Stimulated activated naive CD8-positive, alpha-beta T cell treated with anti-CD3 and anti-CD28 coated beads, Interleukin-15, Interleukin-2, amounts not matched to agents 100 ng/mL and 50 ng/mL, for 24 hours (primary cell): Measurements from ENCODE around the gene XXYLT1.

Source experiments
- H3K27ac Mint-ChIP-seq: one replicate; pipeline ENCODE4 v1.8.0; 2021; ENCODE audit warnings: mild to moderate bottlenecking, mixed read lengths
- H3K27me3 Mint-ChIP-seq: one replicate; pipeline ENCODE4 v1.8.0; 2021; ENCODE audit warnings: mixed read lengths
- H3K36me3 Mint-ChIP-seq: one replicate; pipeline ENCODE4 v1.8.0; 2021; ENCODE audit warnings: low read depth, mixed read lengths
- H3K4me1 Mint-ChIP-seq: one replicate; pipeline ENCODE4 v1.8.0; 2021; ENCODE audit warnings: low read depth, mixed read lengths
- H3K4me3 Mint-ChIP-seq: one replicate; pipeline ENCODE4 v1.8.0; 2021; ENCODE audit warnings: mild to moderate bottlenecking, mixed read lengths
- H3K9me3 Mint-ChIP-seq: one replicate; pipeline ENCODE4 v1.8.0; 2021; ENCODE audit warnings: mixed read lengths

The XXYLT1 gene

GRCh38 chr3:195149292-195150030, 121.5 kb downstream of the XXYLT1 start:
- peak overlapping the region; percentile 16 for H3K4me3 Mint-ChIP-seq
- no peak overlapping the region for H3K27ac Mint-ChIP-seq
- H3K27me3 Mint-ChIP-seq, result no peaks in the 10 kb centered on the region
- no peaks in the 10 kb centered on the region for H3K9me3 Mint-ChIP-seq
- no peaks in the 10 kb centered on the region for H3K36me3 Mint-ChIP-seq
- peaks cover 80% of the 10 kb centered on the region for H3K4me1 Mint-ChIP-seq

- H3K4me3 Mint-ChIP-seq, result peak overlapping the region; percentile 76
- no peaks in the 10 kb centered on the region for H3K9me3 Mint-ChIP-seq
- H3K36me3 Mint-ChIP-seq, result no peaks in the 10 kb centered on the region
- peak overlapping the region; percentile 78 for H3K27ac Mint-ChIP-seq
- H3K4me1 Mint-ChIP-seq, result peaks cover 71% of the 10 kb centered on the region
- H3K27me3 Mint-ChIP-seq, result no peaks in the 10 kb centered on the region
These were observed 122.4 kb downstream of the XXYLT1 start for GRCh38 chr3:195148549-195148948.

DNA sequence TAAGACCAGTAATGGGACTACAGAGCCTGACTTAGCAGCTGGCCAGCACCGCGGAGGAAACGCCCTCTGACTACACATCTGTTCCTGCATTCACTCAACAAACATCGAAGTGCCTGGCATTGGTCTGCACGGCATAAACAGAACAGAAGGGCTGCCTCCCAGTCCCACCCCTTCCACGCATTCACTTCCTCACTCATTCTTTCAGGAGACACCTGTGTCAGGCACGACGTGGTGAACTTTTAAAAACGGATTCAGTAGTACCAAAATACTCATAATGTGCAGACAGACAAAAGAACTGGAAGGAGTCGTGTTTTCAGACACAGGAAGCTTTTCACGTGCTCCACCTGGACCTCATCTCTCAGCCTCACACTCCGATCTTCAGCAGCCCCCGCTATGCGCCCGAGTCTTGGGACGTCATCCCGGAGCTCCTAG, 123.3 kb downstream of the XXYLT1 start:
- Mint-ChIP-seq H3K4me1 (peaks cover 64% of the 10 kb centered on the region), H3K36me3 (peaks cover 3% of the 10 kb centered on the region), H3K9me3 (no peaks in the 10 kb centered on the region), H3K4me3 (peak overlapping the region; percentile 76), H3K27me3 (no peaks in the 10 kb centered on the region), H3K27ac (peak overlapping the region; percentile 78)

- H3K9me3 Mint-ChIP-seq, result peaks cover 7% of the 10 kb centered on the region
- H3K27ac Mint-ChIP-seq, result no peak overlapping the region
- no peak overlapping the region for H3K4me3 Mint-ChIP-seq
- H3K27me3 Mint-ChIP-seq, result no peaks in the 10 kb centered on the region
- peaks cover 15% of the 10 kb centered on the region for H3K36me3 Mint-ChIP-seq
- H3K4me1 Mint-ChIP-seq, result peaks cover 51% of the 10 kb centered on the region
These were observed 124.8 kb downstream of the XXYLT1 start for GRCh38 chr3:195146131-195146530.

GRCh38 chr3:195145579-195145978, 125.4 kb downstream of the XXYLT1 start:
- peaks cover 13% of the 10 kb centered on the region for H3K9me3 Mint-ChIP-seq
- H3K27me3 Mint-ChIP-seq, result no peaks in the 10 kb centered on the region
- peaks cover 19% of the 10 kb centered on the region for H3K36me3 Mint-ChIP-seq
- H3K4me3 Mint-ChIP-seq, result no peak overlapping the region
- H3K4me1 Mint-ChIP-seq, result peaks cover 46% of the 10 kb centered on the region
- H3K27ac Mint-ChIP-seq, result no peak overlapping the region

GRCh38 chr3:195143221-195143620, 127.7 kb downstream of the XXYLT1 start:
- peaks cover 23% of the 10 kb centered on the region for H3K36me3 Mint-ChIP-seq
- no peaks in the 10 kb centered on the region for H3K27me3 Mint-ChIP-seq
- no peak overlapping the region for H3K4me3 Mint-ChIP-seq
- H3K9me3 Mint-ChIP-seq, result peaks cover 17% of the 10 kb centered on the region
- peaks cover 24% of the 10 kb centered on the region for H3K4me1 Mint-ChIP-seq
- H3K27ac Mint-ChIP-seq, result no peak overlapping the region

- Mint-ChIP-seq H3K27me3 (no peaks in the 10 kb centered on the region), H3K9me3 (peaks cover 17% of the 10 kb centered on the region), H3K36me3 (peaks cover 23% of the 10 kb centered on the region)
These were observed 128.4 kb downstream of the XXYLT1 start for GRCh38 chr3:195142519-195142918.

GRCh38 chr3:195140816-195141793, 129.9 kb downstream of the XXYLT1 start:
- peaks cover 23% of the 10 kb centered on the region for H3K36me3 Mint-ChIP-seq
- H3K4me3 Mint-ChIP-seq, result no peak overlapping the region
- peaks cover 17% of the 10 kb centered on the region for H3K9me3 Mint-ChIP-seq
- no peaks in the 10 kb centered on the region for H3K27me3 Mint-ChIP-seq
- no peak overlapping the region for H3K27ac Mint-ChIP-seq
- peaks cover 9% of the 10 kb centered on the region for H3K4me1 Mint-ChIP-seq

More at GRCh38 chr3:195142519-195142918, 128.4 kb downstream of the XXYLT1 start:
- Mint-ChIP-seq H3K27ac (no peak overlapping the region), H3K4me1 (peaks cover 17% of the 10 kb centered on the region), H3K4me3 (no peak overlapping the region)

DNA sequence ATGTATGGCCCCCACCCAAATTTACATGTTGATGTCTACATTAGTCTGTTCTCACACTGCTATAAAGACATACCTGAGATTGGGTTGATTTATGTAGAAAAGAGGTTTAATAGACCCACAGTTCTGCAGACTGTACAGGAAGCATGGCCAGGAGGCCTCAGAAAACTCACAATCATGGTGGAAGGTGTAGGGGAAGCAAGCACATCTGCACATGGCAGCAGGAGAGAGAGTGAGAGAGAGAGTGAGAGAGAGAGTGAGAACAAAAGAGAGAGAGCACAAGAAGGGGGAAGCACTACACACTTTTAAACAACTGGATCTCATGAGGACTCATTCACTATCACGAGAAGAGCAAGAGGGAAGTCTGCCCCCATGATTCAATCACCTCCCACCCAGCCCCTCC, 130.5 kb downstream of the XXYLT1 start:
- peaks cover 23% of the 10 kb centered on the region for H3K36me3 Mint-ChIP-seq
- peaks cover 6% of the 10 kb centered on the region for H3K4me1 Mint-ChIP-seq
- no peak overlapping the region for H3K4me3 Mint-ChIP-seq

DNA sequence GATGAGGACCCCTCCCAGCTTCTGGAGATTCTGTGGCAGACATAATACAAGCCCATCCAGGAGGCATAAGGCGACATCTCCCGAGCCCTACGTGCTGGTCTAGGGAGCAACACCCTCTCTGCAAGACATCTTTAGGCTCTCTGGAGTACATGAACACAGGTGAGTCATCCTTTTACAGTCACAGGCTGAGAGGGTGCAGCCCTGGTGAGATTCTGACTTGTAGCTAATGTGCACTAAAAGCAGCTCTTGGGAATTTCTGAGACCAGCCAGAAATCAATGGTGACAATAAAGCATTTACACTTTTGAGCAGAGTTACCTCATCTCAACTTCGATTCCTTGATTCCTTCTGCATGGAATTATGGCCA, 131.1 kb downstream of the XXYLT1 start:
- Mint-ChIP-seq H3K4me1 (peaks cover 4% of the 10 kb centered on the region), H3K27me3 (no peaks in the 10 kb centered on the region), H3K36me3 (peaks cover 23% of the 10 kb centered on the region), H3K9me3 (peaks cover 17% of the 10 kb centered on the region), H3K27ac (no peak overlapping the region), H3K4me3 (no peak overlapping the region)

More for the DNA sequence above, 130.5 kb downstream of the XXYLT1 start:
- Mint-ChIP-seq H3K27me3 (no peaks in the 10 kb centered on the region), H3K9me3 (peaks cover 17% of the 10 kb centered on the region), H3K27ac (no peak overlapping the region)

- Mint-ChIP-seq H3K36me3 (peaks cover 23% of the 10 kb centered on the region), H3K4me3 (no peak overlapping the region), H3K9me3 (peaks cover 17% of the 10 kb centered on the region), H3K27ac (no peak overlapping the region), H3K4me1 (no peaks in the 10 kb centered on the region), H3K27me3 (no peaks in the 10 kb centered on the region)
These were observed 131.7 kb downstream of the XXYLT1 start for GRCh38 chr3:195139091-195139875.

GRCh38 chr3:195137638-195138588, 133.0 kb downstream of the XXYLT1 start:
- H3K4me3 Mint-ChIP-seq, result no peak overlapping the region
- no peaks in the 10 kb centered on the region for H3K27me3 Mint-ChIP-seq
- H3K27ac Mint-ChIP-seq, result no peak overlapping the region
- H3K4me1 Mint-ChIP-seq, result no peaks in the 10 kb centered on the region
- peaks cover 17% of the 10 kb centered on the region for H3K9me3 Mint-ChIP-seq
- peaks cover 23% of the 10 kb centered on the region for H3K36me3 Mint-ChIP-seq

DNA sequence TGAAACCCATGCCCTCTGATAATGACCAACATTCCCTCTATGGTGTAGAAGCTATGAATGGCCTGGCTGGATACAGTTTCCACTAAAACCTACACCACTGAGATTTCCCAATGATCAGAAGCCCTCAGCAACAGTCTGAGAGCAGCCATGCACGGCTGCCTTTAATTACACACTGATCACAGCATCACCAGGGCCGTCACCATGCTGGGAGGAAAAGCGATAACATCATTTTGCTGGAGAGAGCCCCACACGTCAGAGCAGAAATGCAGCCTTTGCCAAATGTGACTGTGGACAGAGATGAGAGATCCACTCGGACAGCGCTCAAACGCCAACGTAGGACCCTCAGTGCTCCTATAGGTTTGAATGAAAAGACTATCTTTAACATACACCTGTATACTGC, 135.0 kb downstream of the XXYLT1 start:
- peaks cover 6% of the 10 kb centered on the region for H3K36me3 Mint-ChIP-seq
- H3K4me1 Mint-ChIP-seq, result no peaks in the 10 kb centered on the region
- no peak overlapping the region for H3K27ac Mint-ChIP-seq
- H3K27me3 Mint-ChIP-seq, result no peaks in the 10 kb centered on the region
- no peak overlapping the region for H3K4me3 Mint-ChIP-seq
- H3K9me3 Mint-ChIP-seq, result peaks cover 8% of the 10 kb centered on the region

GRCh38 chr3:195134431-195134830, 136.5 kb downstream of the XXYLT1 start:
- peaks cover under 1% of the 10 kb centered on the region for H3K36me3 Mint-ChIP-seq
- H3K4me1 Mint-ChIP-seq, result peaks cover 12% of the 10 kb centered on the region
- H3K27ac Mint-ChIP-seq, result no peak overlapping the region
- no peaks in the 10 kb centered on the region for H3K9me3 Mint-ChIP-seq
- no peak overlapping the region for H3K4me3 Mint-ChIP-seq
- H3K27me3 Mint-ChIP-seq, result no peaks in the 10 kb centered on the region
